SK-N-MC (cell line): ENCODE data around the gene TRPM7.
A peak's percentile ranks its signal among the peaks of the same experiment; 100 is the strongest.
"Not testable (repeated sequence)": the region's sequence is repeated elsewhere in the genome, so short reads cannot be mapped to it uniquely, and the experiment has no call there.

Experiments
- DNase-seq: peaks from one replicate; pipeline ENCODE4 v3.0.0-alpha.2; 2011; ENCODE audit warnings: low read depth, low spot score
- H3K27ac ChIP-seq: fragments of 200-600 bp; sonication (generic); 2 replicates; pipeline ENCODE4 v1.5.1; 2016; ENCODE audit warnings: mixed run types
- H3K36me3 ChIP-seq: fragments of 200-600 bp; sonication (generic); 2 replicates; pipeline ENCODE4 v1.6.1; 2017; ENCODE audit warnings: antibody characterized with exemption, low read length, mixed read lengths; ENCODE audit not compliant: insufficient read depth
- H3K4me3 ChIP-seq: fragments of 200-600 bp; sonication (generic); 2 replicates; pipeline ENCODE4 v1.5.1; 2016
- H3K9ac ChIP-seq: fragments of 200-600 bp; sonication (generic); 2 replicates; pipeline ENCODE4 v1.8.0; 2017; ENCODE audit warnings: mixed run types, mixed read lengths; ENCODE audit not compliant: insufficient read length
- H3K9me3 ChIP-seq: fragments of 200-600 bp; sonication (generic); 2 replicates; pipeline ENCODE4 v1.6.1; 2017; ENCODE audit warnings: low read depth, mild to moderate bottlenecking, antibody characterized with exemption, low read length, moderate library complexity, mixed read lengths
- EZH2 ChIP-seq: fragments of 200-600 bp; sonication (generic); IDR thresholded peaks from one replicate; pipeline ENCODE4 v1.6.1; 2017; ENCODE audit warnings: antibody characterized with exemption
- FOXP2 ChIP-seq: optimal IDR thresholded peaks from 2 replicates; pipeline ENCODE3; 2011; ENCODE audit warnings: mild to moderate bottlenecking, moderate library complexity; ENCODE audit not compliant: insufficient read depth; ENCODE audit errors: extremely low read length, control extremely low read depth
- POLR2AphosphoS5 ChIP-seq: IDR thresholded peaks from 2 replicates; pipeline ENCODE4 v1.6.1; 2012; ENCODE audit warnings: mild to moderate bottlenecking, low read depth, low read length, borderline replicate concordance

The TRPM7 gene

GRCh38 chr15:50633653-50634052, 52.9 kb downstream of the TRPM7 start:
- Histone ChIP-seq H3K36me3 (peaks cover 68% of the 10 kb centered on the region), H3K27ac (no peak overlapping the region), H3K9me3 (no peaks in the 10 kb centered on the region), H3K4me3 (no peak overlapping the region), H3K9ac (no peak overlapping the region)
- TF ChIP-seq EZH2 (no peak), FOXP2 (no peak), POLR2AphosphoS5 (no peak)
- no peak for DNase-seq

GRCh38 chr15:50628421-50628820, 58.2 kb downstream of the TRPM7 start:
- Histone ChIP-seq H3K36me3 (peaks cover 73% of the 10 kb centered on the region), H3K9me3 (no peaks in the 10 kb centered on the region)

GRCh38 chr15:50627351-50628055, 59.1 kb downstream of the TRPM7 start:
- Histone ChIP-seq H3K36me3 (peaks cover 69% of the 10 kb centered on the region), H3K4me3 (no peak overlapping the region), H3K27ac (peak overlapping the region; percentile 15; the same call in 1 of the 2 replicates), H3K9ac (no peak overlapping the region), H3K9me3 (no peaks in the 10 kb centered on the region)
- no peak for TF ChIP-seq FOXP2
- DNase-seq: no peak

More at GRCh38 chr15:50628421-50628820, 58.2 kb downstream of the TRPM7 start:
- DNase-seq: no peak
- H3K4me3 ChIP-seq: no peak overlapping the region
- no peak overlapping the region for H3K9ac ChIP-seq
- no peak for TF ChIP-seq EZH2
- no peak for TF ChIP-seq FOXP2
- TF ChIP-seq POLR2AphosphoS5: no peak
- no peak overlapping the region for H3K27ac ChIP-seq

- TF ChIP-seq EZH2: no peak
- no peak for TF ChIP-seq FOXP2
- no peak for TF ChIP-seq POLR2AphosphoS5
- Histone ChIP-seq H3K27ac (0 out of 2 replicates have a peak overlapping the region, but pooled peaks have one; percentile 15), H3K9me3 (no peaks in the 10 kb centered on the region), H3K9ac (no peak overlapping the region), H3K36me3 (peaks cover 59% of the 10 kb centered on the region), H3K4me3 (no peak overlapping the region)
- DNase-seq: no peak
Observed at GRCh38 chr15:50624616-50625168, 61.9 kb downstream of the TRPM7 start.

- not testable (repeated sequence) for DNase-seq, H3K9me3 ChIP-seq, H3K27ac ChIP-seq, H3K4me3 ChIP-seq, H3K9ac ChIP-seq
- peaks cover 46% of the 10 kb centered on the region for H3K36me3 ChIP-seq
Observed at GRCh38 chr15:50622361-50622943, 64.1 kb downstream of the TRPM7 start.

- peaks cover 32% of the 10 kb centered on the region for H3K36me3 ChIP-seq
- DNase-seq, H3K4me3 ChIP-seq, H3K9ac ChIP-seq, H3K27ac ChIP-seq, H3K9me3 ChIP-seq: not testable (repeated sequence)
Observed at GRCh38 chr15:50616960-50617359, 69.6 kb downstream of the TRPM7 start.

- H3K27ac ChIP-seq, H3K9ac ChIP-seq, H3K4me3 ChIP-seq, H3K9me3 ChIP-seq, DNase-seq: not testable (repeated sequence)
- peaks cover 33% of the 10 kb centered on the region for H3K36me3 ChIP-seq
Observed at GRCh38 chr15:50616554-50616953, 70.0 kb downstream of the TRPM7 start.

GRCh38 chr15:50613600-50613999, 73.0 kb downstream of the TRPM7 start:
- Histone ChIP-seq H3K27ac (no peak overlapping the region), H3K4me3 (no peak overlapping the region), H3K9me3 (no peaks in the 10 kb centered on the region), H3K9ac (no peak overlapping the region), H3K36me3 (peaks cover 48% of the 10 kb centered on the region)
- no peak for TF ChIP-seq POLR2AphosphoS5
- no peak for TF ChIP-seq EZH2
- TF ChIP-seq FOXP2: no peak
- DNase-seq: no peak

GRCh38 chr15:50607129-50607528, 79.5 kb downstream of the TRPM7 start:
- H3K9me3 ChIP-seq: no peaks in the 10 kb centered on the region
- TF ChIP-seq EZH2 (no peak), POLR2AphosphoS5 (no peak), FOXP2 (no peak)
- no peak overlapping the region for H3K4me3 ChIP-seq
- no peak overlapping the region for H3K27ac ChIP-seq
- H3K36me3 ChIP-seq: peaks cover 84% of the 10 kb centered on the region
- no peak for DNase-seq
- no peak overlapping the region for H3K9ac ChIP-seq

- Histone ChIP-seq H3K27ac (peak overlapping the region; percentile 49; the same call in 1 of the 2 replicates), H3K4me3 (no peak overlapping the region), H3K9me3 (no peaks in the 10 kb centered on the region), H3K9ac (no peak overlapping the region), H3K36me3 (peaks cover 68% of the 10 kb centered on the region)
- DNase-seq: no peak
- TF ChIP-seq EZH2: no peak
- TF ChIP-seq POLR2AphosphoS5: no peak
Observed at GRCh38 chr15:50605462-50605861, 81.1 kb downstream of the TRPM7 start.

GRCh38 chr15:50602028-50602427, 84.6 kb downstream of the TRPM7 start:
- not testable (repeated sequence) for H3K9me3 ChIP-seq, H3K4me3 ChIP-seq, H3K9ac ChIP-seq, DNase-seq, H3K27ac ChIP-seq
- H3K36me3 ChIP-seq: peaks cover 55% of the 10 kb centered on the region
